Adipose tissue (tissue), 3 donors: ENCODE results near the gene APOA5. TPM values are rescaled to one million over a fixed set of nuclear protein-coding genes. Genes with fewer than 3 reads are reported as not detected.

Experiments used
- H3K27ac ChIP-seq: one replicate; pipeline ENCODE4 v1.5.1; 2013; ENCODE audit warnings: low read depth, low read length
- WGBS, 3 donors: extraction: QIAGEN DNeasy Blood & Tissue Kit; methylation state at CpG; one replicate each; pipeline ENCODE4 v1.1.7; 2013; 5-methylcytosine and 5-hydroxymethylcytosine counted together
- polyA plus RNA-seq, 3 donors: library from polyadenylated mRNA; stranded (reverse); fragments of 200-250 nt; gene quantifications; one replicate each; pipeline ENCODE4 v1.2.3, GENCODE V29; 2013
- donor health status: healthy with polysubstance abuse.
- donor health status: Bipolar disorder and iron deficiency.
- donor health status: healthy.

The APOA5 gene
- polyA plus RNA-seq, 3 donors, result 4.7 TPM; not detected in 2

GRCh38 chr11:116829525-116830183 is 38.0 kb upstream of the APOA5 start, which contains the start of gene APOC3:
Gene APOC3, plus strand, starts transcription at chr11:116829907. Its CDS starts 676 bp downstream, at chr11:116830583.
- 65 to 72% (median 66%) methylated on average over 9 of the region's 9 CpGs for WGBS, 3 donors

GRCh38 chr11:116828632-116829524 is 37.2 kb upstream of the APOA5 start:
- 68 to 70% (median 68%) methylated on average over 16 of the region's 16 CpGs for WGBS, 3 donors
- no peak overlapping the region for H3K27ac ChIP-seq

More at GRCh38 chr11:116829525-116830183, 38.0 kb upstream of the APOA5 start, which contains the start of gene APOC3:
- H3K27ac ChIP-seq, result no peak within 1 kb of the TSS

- H3K27ac ChIP-seq, result no peak overlapping the region
- WGBS, 3 donors, result 85 to 96% (median 94%) methylated on average over 6 of the region's 6 CpGs
These were observed 35.8 kb upstream of the APOA5 start for GRCh38 chr11:116827461-116827860.

- 78 to 82% (median 78%) methylated on average over 9 of the region's 9 CpGs for WGBS, 3 donors
- no peak overlapping the region for H3K27ac ChIP-seq
These were observed 35.2 kb upstream of the APOA5 start for GRCh38 chr11:116826751-116827431.

- WGBS, 3 donors, result 79 to 81% (median 80%) methylated on average over 21 to 22 of the region's 22 CpGs
- no peak overlapping the region for H3K27ac ChIP-seq
These were observed 34.4 kb upstream of the APOA5 start for GRCh38 chr11:116825854-116826750.

GRCh38 chr11:116825434-116825833 is 33.8 kb upstream of the APOA5 start:
- 77 to 88% (median 81%) methylated on average over 5 of the region's 5 CpGs for WGBS, 3 donors
- H3K27ac ChIP-seq, result no peak overlapping the region

- WGBS, 3 donors, result 71 to 84% (median 84%) methylated on average over 14 to 16 of the region's 16 CpGs
- no peak within 1 kb of the TSS for H3K27ac ChIP-seq
These were observed 31.6 kb upstream of the APOA5 start, which contains the start of gene APOA4 for GRCh38 chr11:116823031-116823843. Gene APOA4, minus strand, starts transcription at chr11:116823304. Its CDS starts 113 bp downstream, at chr11:116823191.

- 72 to 75% (median 74%) methylated on average over 5 of the region's 5 CpGs for WGBS, 3 donors
- H3K27ac ChIP-seq, result no peak overlapping the region
These were observed 30.9 kb upstream of the APOA5 start for GRCh38 chr11:116822575-116822974.

- 92 to 94% (median 94%) methylated on average over 51 of the region's 51 CpGs for WGBS, 3 donors
These were observed 29.6 kb upstream of the APOA5 start for GRCh38 chr11:116821050-116821918.

GRCh38 chr11:116819049-116819448 is 27.4 kb upstream of the APOA5 start:
- 87 to 90% (median 89%) methylated on average over 9 of the region's 9 CpGs for WGBS, 3 donors

More at GRCh38 chr11:116821050-116821918, 29.6 kb upstream of the APOA5 start:
- no peak overlapping the region for H3K27ac ChIP-seq

GRCh38 chr11:116814502-116814901 is 22.8 kb upstream of the APOA5 start:
- WGBS, 3 donors, result 72 to 87% (median 73%) methylated on average over 6 of the region's 6 CpGs
- no peak overlapping the region for H3K27ac ChIP-seq

More at GRCh38 chr11:116819049-116819448, 27.4 kb upstream of the APOA5 start:
- no peak overlapping the region for H3K27ac ChIP-seq

GRCh38 chr11:116813781-116814471 is 22.2 kb upstream of the APOA5 start:
- H3K27ac ChIP-seq, result no peak overlapping the region
- WGBS, 3 donors, result 56 to 72% (median 69%) methylated on average over 5 of the region's 5 CpGs

- no peak overlapping the region for H3K27ac ChIP-seq
- WGBS, 3 donors, result 90 to 94% (median 92%) methylated on average over 1 of the region's 1 CpG
These were observed 21.5 kb upstream of the APOA5 start for GRCh38 chr11:116813170-116813569.

- no peak overlapping the region for H3K27ac ChIP-seq
- WGBS, 3 donors, result 84 to 97% (median 97%) methylated on average over 4 of the region's 4 CpGs
These were observed 20.4 kb upstream of the APOA5 start for GRCh38 chr11:116812109-116812508.

- 72 to 83% (median 83%) methylated on average over 3 of the region's 3 CpGs for WGBS, 3 donors
- H3K27ac ChIP-seq, result no peak overlapping the region
These were observed 19.5 kb upstream of the APOA5 start for GRCh38 chr11:116811194-116811593.
